GM12891 (cell line): ENCODE measurements around the gene AHNAK.

Source experiments
- POLR2A ChIP-seq: IDR thresholded peaks from 2 replicates; pipeline ENCODE4 v1.6.1; 2011; ENCODE audit warnings: low read depth, low read length, control low read depth
- POLR2AphosphoS5 ChIP-seq: IDR thresholded peaks from 2 replicates; pipeline ENCODE4 v1.6.1; 2011; ENCODE audit warnings: low read depth, low read length, control low read depth

DNA sequence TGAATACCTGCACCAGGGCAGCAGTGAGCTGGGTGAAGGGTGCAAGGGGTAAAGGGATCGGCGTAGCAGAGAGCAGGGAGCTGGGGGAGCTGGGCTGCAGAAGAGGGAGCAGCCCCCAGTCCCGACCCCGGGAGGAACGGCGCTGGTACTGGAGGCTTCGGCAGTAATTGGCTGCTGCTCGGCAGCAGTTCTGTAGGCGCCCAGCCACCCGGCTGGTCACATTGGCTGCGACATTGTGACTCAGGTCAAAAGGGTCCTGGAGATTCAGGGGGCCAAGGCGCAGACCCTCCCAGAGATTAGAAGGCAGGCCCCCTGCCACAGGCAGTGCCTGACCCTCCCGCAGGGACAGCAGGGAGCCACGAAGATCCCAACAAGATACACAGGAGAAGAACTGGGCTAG, 29.2 kb upstream of the AHNAK start:
- no peak for TF ChIP-seq POLR2A
- TF ChIP-seq POLR2AphosphoS5, result no peak
